ENCODE results near the gene UBTF.

Gene UBTF

DNA sequence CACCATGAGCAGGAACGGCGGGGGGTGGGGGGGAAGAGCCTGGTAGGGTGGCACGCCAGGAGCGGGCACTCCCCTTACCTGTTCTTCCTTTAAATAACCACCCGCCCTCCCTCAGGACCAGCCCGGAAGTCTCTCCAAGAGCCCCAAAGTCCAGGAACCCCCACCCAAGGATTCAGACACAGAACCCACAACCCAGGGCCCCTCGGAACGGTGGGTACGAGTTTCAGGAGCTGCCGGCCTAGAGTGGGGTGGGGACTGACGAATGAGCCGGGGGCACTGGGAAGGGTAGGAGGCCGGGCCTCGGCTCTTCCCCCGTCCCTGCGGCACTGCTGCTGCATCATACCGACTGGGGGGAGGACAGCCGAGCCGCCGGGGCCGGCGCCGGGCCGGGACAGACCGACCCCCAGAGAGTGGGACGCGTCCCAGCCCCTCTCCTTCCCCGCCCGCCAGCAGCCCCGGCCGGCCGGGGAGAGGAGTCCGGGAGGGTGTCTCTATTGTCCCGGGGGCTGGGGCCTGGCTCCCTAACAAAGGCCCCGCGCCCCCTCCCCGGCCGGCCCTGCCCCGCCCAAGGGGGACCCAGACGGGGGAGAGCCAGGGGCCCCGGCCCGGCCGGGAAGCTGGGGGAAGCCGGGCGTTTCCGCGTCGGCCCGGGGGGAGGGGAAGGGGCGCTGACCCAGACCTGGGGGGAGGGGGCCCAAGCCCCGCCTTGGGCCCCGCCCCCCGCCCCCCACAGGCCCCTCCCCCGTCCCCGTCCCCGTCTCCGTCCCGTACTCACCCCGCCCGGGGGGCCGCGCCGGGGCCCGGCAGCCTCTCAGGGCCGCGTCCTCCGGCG is 20.5 kb downstream of the UBTF start:
- DNase-seq (ENCODE audit: low read depth), result peak; percentile 30

GRCh38 chr17:44197980-44198720 is 21.3 kb downstream of the UBTF start:
- peak; percentile 33 for DNase-seq (ENCODE audit: low read depth)

- no peak for DNase-seq (ENCODE audit: low read depth)
Observed at GRCh38 chr17:44197107-44197506, 22.4 kb downstream of the UBTF start.

DNA sequence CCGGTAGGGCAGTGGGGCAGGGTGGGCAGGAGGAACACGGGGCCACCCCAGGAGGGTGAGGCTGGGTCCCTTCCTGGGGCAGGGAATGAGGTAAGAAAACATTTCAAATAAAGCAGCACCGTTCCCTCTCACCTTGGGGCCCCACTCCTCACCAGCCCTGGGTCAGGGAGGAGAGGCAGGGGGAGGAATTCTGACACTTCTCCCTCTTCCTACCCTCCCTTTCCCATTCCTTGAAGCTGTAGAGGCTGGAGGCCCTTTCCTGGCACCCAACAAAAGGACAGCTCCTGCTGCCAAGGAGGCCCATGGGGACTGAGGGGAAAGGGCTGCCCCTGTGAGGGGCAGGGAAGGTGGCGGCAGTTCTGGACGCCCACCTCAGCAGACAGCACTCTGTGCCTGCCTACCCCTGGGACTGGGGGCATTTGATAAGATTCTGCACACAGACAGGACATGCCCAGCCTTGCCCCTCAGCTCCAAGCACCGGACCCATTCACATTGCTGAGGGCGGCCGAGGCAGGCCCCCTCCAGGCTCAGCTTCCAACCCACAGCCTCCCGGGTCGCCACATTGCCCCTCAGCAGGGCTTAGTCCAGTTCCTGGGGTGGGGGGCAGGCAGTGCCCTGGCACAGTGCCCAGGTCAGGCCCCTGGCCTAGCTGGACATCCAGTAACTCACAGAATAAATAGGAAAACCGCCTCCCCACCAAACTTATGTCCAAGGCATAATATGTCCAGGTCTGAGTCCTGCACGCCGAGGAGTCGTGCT is 26.0 kb downstream of the UBTF start:
- no peak for DNase-seq (ENCODE audit: low read depth)

- DNase-seq (ENCODE audit: low read depth), result no peak
Observed at GRCh38 chr17:44192750-44193149, 26.7 kb downstream of the UBTF start.

DNA sequence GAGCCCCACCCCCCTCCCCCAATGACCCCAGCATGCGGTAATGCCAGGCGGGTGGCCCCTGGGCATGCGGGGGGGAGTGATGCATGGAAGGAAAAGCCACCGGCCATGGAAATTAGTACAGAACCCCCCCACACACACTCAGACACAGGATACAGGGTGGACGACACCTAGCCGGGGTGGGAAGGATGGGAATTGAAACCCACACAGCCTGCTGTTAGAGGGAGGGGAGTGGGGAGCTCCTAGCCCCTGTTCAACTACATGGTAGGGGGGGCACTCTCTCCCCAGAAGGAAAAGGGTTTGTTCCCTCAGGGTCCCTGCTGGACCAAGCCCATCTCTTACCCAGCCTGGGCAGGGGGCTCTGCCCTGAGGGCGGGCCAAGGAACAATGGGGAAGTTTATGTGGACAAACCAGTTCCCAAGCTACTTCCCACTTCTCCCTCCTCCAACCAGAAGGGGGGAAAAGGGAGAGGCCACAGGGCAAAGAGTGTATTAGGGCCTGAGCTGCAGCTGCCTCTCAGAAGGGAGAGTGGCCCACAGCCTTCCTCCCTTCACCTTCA is 27.5 kb downstream of the UBTF start:
- no peak for DNase-seq (ENCODE audit: low read depth)

DNA sequence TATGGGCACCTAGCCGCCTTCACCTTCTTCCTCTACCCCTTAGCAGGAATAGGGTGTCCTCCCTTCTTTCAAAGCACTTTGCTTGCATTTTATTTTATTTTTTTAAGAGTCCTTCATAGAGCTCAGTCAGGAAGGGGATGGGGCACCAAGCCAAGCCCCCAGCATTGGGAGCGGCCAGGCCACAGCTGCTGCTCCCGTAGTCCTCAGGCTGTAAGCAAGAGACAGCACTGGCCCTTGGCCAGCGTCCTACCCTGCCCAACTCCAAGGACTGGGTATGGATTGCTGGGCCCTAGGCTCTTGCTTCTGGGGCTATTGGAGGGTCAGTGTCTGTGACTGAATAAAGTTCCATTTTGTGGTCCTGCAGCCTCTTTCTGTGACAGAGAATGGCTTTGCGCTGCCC is 28.1 kb downstream of the UBTF start:
- no peak for DNase-seq (ENCODE audit: low read depth)

- DNase-seq (ENCODE audit: low read depth), result no peak
Observed at GRCh38 chr17:44190481-44190880, 29.0 kb downstream of the UBTF start.

DNA sequence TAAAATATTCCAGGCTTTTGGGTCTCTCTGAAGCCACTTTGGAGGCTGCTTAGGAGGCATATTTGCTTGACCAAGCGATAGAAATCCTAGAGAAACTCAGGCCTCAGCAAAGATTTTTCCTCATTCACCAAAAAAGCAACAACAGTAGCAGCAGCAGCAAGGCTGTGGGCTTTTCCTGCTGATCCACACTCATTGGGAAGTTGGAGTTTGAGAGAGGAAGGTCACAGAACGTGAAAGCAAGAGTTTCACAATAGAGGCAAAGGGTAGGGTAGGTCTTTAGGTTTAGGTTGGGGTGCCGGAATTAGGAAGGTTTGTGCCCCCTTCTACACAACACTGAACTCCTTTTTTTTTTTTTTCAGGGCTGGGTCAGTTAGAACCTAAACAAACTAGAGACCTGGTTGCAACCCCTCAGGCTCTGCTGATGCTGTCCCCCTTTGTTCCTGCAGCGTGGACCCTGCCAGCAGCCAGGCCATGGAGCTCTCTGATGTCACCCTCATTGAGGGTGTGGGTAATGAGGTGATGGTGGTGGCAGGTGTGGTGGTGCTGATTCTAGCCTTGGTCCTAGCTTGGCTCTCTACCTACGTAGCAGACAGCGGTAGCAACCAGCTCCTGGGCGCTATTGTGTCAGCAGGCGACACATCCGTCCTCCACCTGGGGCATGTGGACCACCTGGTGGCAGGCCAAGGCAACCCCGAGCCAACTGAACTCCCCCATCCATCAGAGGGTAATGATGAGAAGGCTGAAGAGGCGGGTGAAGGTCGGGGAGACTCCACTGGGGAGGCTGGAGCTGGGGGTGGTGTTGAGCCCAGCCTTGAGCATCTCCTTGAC is 30.7 kb downstream of the UBTF start:
- no peak for DNase-seq (ENCODE audit: low read depth)

GRCh38 chr17:44187131-44187899 is 32.2 kb downstream of the UBTF start:
- no peak for DNase-seq (ENCODE audit: low read depth)

GRCh38 chr17:44186307-44187130 is 33.0 kb downstream of the UBTF start, which contains the start of gene TMUB2:
TMUB2 (plus strand) TSS chr17:44186972; CDS start chr17:44187709, 737 bp downstream.
- DNase-seq (ENCODE audit: low read depth), result peak; percentile 99

GRCh38 chr17:44184212-44184810 is 35.2 kb downstream of the UBTF start:
- DNase-seq (ENCODE audit: low read depth), result no peak

GRCh38 chr17:44183024-44183423 is 36.5 kb downstream of the UBTF start:
- DNase-seq (ENCODE audit: low read depth), result no peak

DNA sequence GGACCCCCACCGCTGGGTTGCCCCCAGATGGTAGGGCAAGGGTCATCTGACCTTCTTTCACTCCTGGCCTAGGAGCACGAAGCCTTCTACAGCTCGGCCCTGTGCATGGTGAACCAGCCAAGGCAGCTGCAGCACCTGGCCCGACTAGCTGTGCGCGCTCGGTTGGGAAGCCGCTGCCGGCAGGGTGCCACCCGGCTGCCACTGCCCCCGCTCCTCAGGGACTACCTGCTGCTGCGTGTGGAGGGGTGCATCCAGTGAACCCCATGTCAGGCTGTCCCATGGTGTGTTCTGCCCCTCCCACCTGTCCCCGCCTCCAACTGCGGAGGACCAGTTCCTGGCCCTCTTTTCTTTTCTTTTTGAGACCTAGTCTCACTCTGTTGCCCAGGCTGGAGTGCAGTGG is 41.3 kb downstream of the UBTF start:
- no peak for DNase-seq (ENCODE audit: low read depth)

DNA sequence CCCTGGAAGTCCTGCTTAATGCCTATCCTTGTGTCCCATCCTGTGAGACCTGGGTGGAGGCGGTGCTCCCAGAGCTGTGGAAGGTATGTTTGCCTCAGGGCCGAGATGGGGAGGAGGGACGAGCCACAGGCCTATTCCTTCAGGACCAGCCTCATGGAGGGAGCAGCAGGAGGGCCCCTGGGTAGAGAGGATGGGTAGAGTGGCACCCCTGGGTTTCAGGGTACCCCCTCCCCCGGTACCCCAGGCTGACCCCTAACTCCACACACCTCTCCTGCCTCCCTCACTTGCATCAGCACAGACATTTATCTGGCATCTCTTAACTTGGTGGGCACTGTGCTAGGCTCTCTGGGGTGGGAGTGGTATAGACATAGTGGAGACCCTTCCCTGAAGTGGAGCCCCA is 41.8 kb downstream of the UBTF start:
- DNase-seq (ENCODE audit: low read depth), result no peak

DNA sequence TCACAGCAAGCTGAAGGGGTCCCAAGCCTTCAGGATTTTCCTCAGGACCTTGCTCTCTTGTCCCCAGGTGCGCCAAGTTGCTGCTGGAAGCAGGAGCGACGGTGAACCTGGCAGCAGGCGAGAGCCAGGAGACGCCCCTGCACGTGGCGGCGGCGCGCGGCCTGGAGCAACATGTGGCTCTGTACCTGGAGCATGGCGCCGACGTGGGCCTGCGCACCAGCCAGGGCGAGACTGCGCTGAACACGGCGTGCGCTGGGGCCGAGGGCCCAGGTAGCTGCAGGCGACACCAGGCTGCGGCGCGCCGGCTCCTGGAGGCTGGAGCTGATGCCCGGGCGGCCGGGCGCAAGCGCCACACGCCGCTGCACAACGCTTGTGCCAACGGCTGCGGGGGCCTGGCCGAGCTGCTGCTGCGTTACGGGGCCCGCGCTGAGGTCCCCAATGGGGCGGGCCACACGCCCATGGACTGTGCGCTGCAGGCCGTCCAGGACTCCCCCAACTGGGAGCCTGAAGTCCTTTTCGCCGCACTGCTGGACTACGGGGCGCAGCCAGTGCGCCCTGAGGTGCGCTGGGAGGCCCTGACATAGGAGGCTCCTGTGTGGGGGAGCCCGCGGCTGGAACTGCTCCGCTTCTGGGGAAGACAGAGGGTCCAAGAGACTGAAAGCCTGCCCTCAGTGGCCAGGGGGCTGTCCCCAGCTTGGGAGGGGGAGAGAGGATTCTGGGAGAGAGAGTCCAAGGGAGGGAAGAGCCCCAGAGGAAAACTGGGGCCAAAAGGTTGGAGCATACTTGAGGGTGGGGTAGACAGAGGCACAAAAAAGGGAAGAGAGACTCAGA is 42.6 kb downstream of the UBTF start:
- DNase-seq (ENCODE audit: low read depth), result no peak

GRCh38 chr17:44176257-44176656 is 43.2 kb downstream of the UBTF start:
- no peak for DNase-seq (ENCODE audit: low read depth)

DNA sequence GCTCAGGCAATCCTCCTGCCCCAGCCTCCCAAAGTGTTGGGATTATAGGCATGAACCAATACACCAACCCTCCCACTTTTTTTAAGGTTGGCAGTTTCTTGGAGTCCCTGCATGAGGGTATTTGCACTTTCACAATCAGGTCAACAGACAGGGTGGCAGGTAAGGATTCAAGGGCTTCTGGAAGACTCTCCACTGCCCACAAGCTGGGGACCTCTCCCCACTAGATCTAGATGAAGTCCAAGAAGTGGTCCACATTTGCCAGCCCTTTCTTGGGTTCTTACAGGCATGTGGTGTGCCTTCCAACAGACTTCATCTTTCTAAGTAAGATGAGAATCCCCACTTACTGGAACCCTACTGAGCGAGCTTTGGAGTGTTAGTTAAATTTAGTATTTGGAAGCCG is 45.0 kb downstream of the UBTF start:
- DNase-seq (ENCODE audit: low read depth), result no peak

All from activated T-cell treated with anti-CD3 and anti-CD28 coated beads for 24 hours (primary cell).